22Rv1 (cell line): ENCODE measurements around the gene AUTS2.

Experiments
- H3K27ac ChIP-seq: fragments of 450-650 bp; 2 replicates; pipeline ENCODE4 v1.5.1; 2017
- CTCF ChIP-seq: fragments of 450-650 bp; IDR thresholded peaks from 2 replicates; pipeline ENCODE4 v1.5.1; 2017; ENCODE audit warnings: mild to moderate bottlenecking
- ZFX ChIP-seq: fragments of 450-650 bp; IDR thresholded peaks from 2 replicates; pipeline ENCODE4 v1.6.1; 2017; ENCODE audit warnings: antibody characterized with exemption, borderline replicate concordance

Gene AUTS2

GRCh38 chr7:69764681-69765080, 166.4 kb downstream of the AUTS2 start:
- TF ChIP-seq ZFX (no peak), CTCF (no peak)
- H3K27ac ChIP-seq = no peak overlapping the region

GRCh38 chr7:69765879-69766278, 167.6 kb downstream of the AUTS2 start:
- H3K27ac ChIP-seq = no peak overlapping the region
- TF ChIP-seq CTCF (no peak), ZFX (no peak)

GRCh38 chr7:69768986-69769595, 170.8 kb downstream of the AUTS2 start:
- TF ChIP-seq ZFX = no peak
- TF ChIP-seq CTCF = no peak

GRCh38 chr7:69769826-69770225, 171.6 kb downstream of the AUTS2 start:
- no peak for TF ChIP-seq ZFX
- TF ChIP-seq CTCF = no peak
- H3K27ac ChIP-seq = no peak overlapping the region

More at GRCh38 chr7:69768986-69769595, 170.8 kb downstream of the AUTS2 start:
- no peak overlapping the region for H3K27ac ChIP-seq

GRCh38 chr7:69770613-69771012, 172.3 kb downstream of the AUTS2 start:
- H3K27ac ChIP-seq = no peak overlapping the region
- no peak for TF ChIP-seq CTCF
- TF ChIP-seq ZFX = no peak

GRCh38 chr7:69772718-69773436, 174.6 kb downstream of the AUTS2 start:
- no peak overlapping the region for H3K27ac ChIP-seq
- TF ChIP-seq CTCF = no peak
- TF ChIP-seq ZFX = no peak

GRCh38 chr7:69773535-69774225, 175.4 kb downstream of the AUTS2 start:
- no peak overlapping the region for H3K27ac ChIP-seq
- TF ChIP-seq CTCF (no peak), ZFX (no peak)
